ENCODE data around the gene GRIN2A. TPM values are rescaled to one million over a fixed set of nuclear protein-coding genes. Genes with fewer than 3 reads are reported as not detected.

The GRIN2A gene
- total RNA-seq, 1 donor from 2014 or later = 4.1 TPM

DNA sequence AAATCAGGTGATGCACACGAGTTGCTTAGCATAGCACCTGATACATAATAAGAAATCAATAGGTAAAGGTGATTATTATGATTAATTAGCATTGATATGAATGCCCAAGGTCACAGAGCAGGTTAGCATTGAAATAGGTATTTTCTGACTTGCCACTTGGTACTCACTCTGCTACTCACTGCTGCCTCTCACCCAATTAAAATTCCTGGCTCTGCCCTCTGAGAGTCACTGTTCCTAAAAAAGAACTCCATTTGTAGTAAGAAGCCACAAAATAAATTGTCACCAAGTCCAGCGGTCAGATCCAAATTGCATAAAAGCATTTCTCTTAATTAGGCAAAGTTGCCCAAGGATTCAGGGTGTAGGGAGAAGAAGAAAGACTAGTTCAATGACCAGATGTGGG is 8.9 kb upstream of the GRIN2A start:
- peak; percentile 60 for ATAC-seq (ENCODE audit: poor library complexity)
- no peak for DNase-seq
- intact Hi-C loops (cut with DNase I) = no loop called here

DNA sequence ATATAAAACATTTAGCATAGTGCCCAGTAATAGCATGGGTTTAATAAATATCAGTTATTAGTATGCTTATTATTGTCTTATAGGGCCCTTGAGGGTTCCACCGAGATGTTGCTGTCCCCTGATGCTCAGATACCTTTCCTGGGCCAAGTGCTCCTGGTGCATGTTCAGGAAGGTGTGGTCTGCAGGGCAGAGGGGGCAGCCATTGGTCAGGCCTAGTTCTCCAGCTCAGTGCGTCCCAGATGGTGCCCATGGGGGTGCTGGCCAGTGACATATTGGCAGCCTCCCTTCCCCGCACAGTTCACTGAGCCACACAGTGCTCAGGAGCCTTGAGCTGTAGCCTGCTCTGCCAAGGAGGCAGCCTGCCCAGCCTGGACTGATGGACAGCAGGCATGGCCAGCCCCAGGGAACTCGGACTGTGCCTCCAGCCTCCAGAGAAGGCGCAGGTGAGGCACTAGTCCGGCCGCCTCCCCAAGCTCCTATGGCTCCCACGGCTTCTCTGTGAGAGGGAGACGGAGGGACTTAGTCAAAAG is 7.7 kb upstream of the GRIN2A start:
- intact Hi-C loops (cut with DNase I) = loop anchor here (10.0 kb wide), 2 partner anchors 535 to 935 kb away; no protein-coding TSS in a partner anchor
- ATAC-seq (ENCODE audit: poor library complexity) (no peak), DNase-seq (no peak)

DNA sequence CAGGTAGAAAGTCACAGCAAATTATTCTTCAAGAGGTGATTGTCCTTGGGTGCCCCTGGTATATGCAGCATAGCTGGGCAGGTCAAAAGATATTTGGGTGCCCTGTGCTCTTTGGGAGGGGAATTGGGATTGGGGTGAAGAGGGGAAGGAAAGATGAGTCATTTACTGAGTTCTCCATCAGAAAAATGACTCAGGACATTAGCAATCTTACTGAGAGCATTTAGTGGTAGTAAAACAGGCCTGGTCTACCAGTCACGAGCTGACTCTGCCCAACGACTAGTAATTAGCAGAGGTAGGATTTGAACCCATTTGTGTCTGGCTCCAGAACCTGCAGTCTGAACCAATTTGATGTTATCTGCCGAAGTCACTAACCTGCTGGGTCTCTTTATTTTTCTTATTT is 6.0 kb upstream of the GRIN2A start:
- DNase-seq = no peak
- ATAC-seq (ENCODE audit: poor library complexity) = no peak
- intact Hi-C loops (cut with DNase I) = loop anchor here (10.0 kb wide), 2 partner anchors 533 to 933 kb away; no protein-coding TSS in a partner anchor

DNA sequence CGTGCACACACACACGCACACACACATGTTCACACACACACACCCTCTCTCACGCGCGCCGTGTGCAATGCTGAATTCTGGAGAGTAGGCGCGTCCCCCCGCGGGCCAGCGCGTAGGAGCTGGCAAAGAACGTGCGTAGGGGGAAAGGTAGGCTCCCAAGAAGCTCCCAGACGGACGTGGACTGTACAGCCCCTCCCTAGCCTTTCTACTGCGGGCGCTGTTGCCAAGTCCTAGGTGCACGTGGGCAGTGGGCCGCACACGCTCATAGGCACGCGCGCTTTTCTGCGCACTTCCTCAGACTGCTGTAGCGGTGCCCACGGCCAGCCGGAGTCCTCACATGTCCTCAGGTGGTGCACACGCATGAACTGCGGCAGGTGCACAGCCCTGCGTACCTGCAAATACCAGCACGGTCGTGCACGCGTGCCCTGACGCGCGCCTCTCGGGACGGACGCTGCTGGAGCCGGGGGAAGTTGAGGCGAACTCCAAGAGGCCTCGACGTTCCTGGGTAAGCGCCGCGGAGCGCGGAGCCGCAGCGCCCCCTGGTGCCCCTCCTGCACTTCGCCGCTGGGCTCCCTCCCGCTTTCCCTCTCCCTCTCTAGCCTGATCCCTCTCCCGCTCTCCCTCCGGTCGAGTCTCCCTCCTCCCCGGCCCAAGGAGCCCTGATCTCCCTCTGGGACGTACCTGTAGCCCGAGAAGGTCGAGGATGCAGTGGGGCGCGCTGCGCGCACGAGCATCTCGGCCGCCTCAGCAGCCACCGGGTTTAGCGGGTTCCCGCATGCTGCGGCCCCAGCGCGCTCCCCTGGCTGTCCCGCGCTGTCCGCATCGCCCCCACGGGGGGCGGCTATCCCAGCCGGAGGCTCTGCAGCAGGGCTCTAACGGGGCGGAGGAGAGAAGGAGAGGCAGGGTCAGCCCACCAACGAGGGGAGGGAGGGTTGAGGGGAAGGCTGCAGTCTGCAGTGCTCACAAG is 749 bp downstream of the GRIN2A start:
- ATAC-seq (ENCODE audit: poor library complexity) (peak; percentile 96), DNase-seq (peak; percentile 69)
- intact Hi-C loops (cut with DNase I) = loop anchor here (10.0 kb wide), 2 partner anchors 527 to 927 kb away; no protein-coding TSS in a partner anchor

DNA sequence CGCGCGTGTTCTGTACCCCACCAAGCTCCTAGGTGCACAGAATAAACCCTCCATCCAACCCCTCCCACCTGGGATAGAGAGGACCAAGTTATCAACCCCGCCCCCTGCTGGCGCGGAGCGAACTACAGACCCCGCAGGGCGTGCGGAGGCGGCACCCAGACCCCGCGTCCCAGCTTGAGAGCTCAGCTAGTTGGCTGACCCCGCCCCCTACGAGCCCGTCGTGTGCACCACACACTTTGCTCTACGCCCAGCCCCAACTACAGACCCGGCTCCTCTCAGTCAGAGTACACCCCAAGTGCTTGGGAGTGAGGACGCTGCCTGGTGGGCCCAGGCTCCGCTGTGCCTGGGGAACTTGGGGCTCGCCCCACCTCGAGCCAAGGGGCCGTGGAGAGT is 1.5 kb downstream of the GRIN2A start:
- no peak for ATAC-seq (ENCODE audit: poor library complexity)
- DNase-seq = peak; percentile 41
- intact Hi-C loops (cut with DNase I) = loop anchor here (10.0 kb wide), 2 partner anchors 526 to 926 kb away; no protein-coding TSS in a partner anchor

DNA sequence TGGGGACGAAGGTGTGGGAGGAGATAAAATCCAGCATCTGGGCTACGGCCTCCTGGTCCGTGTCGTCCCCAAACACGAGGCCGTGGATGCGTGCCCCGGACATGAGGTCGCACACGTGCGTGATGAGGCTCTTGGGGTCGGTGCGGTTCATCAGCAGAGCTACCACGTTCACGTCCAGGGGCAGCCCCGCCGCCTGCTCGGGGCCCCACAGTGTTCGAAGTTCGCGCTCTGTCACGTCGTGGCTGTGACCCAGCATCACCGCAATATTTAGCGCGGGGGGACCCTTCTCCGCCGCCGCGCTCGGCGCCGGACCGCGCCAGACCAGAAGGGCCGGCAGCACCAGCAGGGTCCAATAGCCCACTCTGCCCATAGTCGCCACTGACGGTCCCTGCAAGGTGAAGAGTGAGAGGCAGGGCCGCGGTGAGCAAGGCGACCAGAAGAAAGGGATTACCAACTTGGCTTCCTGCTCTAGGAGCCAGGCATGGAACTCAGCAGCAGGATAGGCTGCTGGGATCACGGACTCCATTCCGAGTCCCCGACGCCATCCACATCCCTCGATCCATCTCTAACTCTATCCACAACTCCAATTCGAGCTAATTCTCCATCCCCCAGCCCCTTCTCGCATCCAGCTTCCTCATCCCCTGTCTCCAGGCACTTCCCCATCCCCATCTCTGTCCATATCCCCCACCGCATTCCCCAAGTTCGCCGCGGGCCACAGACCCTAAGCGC is 2.0 kb downstream of the GRIN2A start:
- intact Hi-C loops (cut with DNase I) = loop anchor here (10.0 kb wide), 2 partner anchors 525 to 925 kb away; no protein-coding TSS in a partner anchor
- DNase-seq (no peak), ATAC-seq (ENCODE audit: poor library complexity) (no peak)

DNA sequence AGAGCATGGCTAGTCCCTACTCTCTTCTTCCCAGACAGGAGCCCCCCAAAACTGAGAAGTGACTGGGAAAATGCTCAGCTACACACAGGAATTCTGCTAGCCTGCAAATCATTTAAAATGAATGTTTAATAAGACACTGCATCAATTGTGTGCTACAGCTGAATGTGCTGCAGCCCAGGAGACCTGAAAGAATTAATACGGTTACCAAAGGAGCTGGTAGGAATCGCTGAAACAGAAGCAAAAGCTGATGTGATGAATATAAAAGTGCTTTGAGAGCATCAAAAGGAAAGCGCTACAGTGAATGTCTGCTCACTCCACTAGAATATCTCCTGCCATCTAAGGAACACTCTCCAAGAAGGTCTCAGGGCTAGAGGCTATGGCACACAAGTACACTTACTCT is 3.7 kb downstream of the GRIN2A start:
- ATAC-seq (ENCODE audit: poor library complexity) = no peak
- intact Hi-C loops (cut with DNase I) = no loop called here
- no peak for DNase-seq

DNA sequence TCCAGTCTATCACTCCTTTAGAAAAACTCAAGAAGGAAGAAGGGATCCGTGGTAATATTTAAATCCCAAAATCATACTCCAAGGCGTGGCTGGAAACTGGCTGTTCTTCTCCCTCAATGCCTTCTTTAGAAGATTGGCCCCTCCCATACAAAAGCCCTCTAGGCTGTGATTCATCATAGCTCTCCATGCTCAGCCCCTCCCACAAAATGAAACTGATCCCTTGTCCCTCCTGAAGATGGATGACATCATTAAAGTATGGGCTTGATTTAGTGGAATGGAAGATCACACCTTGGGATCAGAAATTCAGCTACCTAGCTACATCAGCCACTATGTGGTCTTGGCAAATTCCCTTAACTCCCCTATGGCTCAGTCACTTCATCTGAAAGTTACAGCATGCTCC is 4.1 kb downstream of the GRIN2A start:
- intact Hi-C loops (cut with DNase I) = no loop called here
- DNase-seq (no peak), ATAC-seq (ENCODE audit: poor library complexity) (no peak)

DNA sequence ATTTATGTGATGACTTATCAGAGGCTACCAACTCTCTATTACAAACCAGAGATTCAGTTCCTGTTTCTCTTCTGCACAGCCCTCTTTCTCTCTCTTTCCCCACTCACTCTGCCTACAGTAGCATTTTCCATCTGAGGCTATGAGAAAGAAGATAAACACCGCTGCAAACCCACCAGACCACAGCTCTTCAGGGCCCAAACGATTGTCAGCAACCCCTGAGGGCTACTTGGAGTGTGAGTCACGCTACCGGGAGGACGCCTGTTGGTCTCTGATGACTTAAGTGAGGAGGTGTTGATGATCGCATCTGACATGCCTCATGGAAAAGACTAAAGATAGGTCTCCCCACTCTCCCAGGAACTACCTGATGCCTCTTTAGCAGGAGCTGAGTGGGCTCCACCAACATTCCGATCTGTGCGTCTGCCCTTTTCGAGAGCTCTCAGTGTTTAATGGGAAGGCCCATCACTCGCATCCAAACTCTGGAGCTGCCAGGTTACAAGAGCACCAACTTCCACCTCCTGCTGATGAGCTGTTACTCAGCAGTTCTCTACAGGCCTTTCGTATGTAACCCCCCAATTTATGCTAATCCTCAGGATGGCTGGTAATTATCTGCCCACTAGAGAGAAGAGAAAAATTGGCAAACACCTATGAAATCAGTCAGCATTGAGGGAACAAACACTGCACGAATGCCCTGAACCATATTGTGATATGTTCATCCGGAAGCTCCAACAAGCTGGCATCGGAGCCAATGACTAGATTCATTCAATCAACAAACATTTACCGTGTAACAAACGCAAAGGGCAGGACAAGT is 9.2 kb downstream of the GRIN2A start:
- DNase-seq (no peak), ATAC-seq (ENCODE audit: poor library complexity) (no peak)
- intact Hi-C loops (cut with DNase I) = no loop called here

DNA sequence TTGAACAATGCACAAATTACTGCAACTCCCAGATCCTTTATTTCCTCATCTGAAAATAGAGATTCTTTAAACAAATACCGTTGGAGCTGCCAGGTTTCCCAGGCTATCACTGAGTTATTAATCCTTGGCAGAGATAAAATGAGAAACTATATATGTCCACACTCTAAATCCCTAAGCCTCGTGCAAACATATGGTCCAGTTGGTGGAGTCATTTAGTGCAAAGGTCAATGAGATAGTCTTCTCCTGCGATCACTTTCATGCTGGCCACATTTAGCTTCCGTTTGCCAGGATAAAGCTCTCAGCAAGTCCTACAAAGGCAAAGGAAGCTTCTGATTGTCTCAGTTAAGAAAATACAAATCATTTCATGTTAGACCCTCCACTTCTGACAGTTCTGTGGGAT is 11.0 kb downstream of the GRIN2A start:
- intact Hi-C loops (cut with DNase I) = no loop called here
- ATAC-seq (ENCODE audit: poor library complexity) = no peak
- no peak for DNase-seq

DNA sequence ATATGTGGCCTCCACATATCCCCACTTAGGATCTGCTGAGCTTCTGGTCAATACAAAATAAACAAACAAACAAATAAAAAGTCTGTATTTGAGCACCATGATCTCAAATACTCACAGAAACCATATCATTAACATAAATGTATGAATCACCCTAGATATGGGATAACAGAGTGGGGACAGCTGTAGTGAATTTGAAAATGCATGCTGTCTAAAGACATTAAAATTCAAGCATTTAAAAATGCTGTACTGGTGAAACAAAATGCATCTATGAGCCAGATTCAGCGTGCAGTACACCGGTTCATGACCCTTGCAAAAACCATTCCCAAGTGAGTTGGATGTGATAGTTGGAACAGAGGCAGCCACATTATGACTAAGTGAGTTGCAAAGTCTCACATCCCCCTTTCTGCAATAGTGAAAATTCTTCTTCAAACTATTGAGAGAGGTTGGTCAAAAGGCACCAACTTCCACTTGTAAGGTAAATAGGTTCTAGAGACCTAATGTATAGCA is 12.3 kb downstream of the GRIN2A start:
- ATAC-seq (ENCODE audit: poor library complexity) (no peak), DNase-seq (no peak)
- intact Hi-C loops (cut with DNase I) = no loop called here

DNA sequence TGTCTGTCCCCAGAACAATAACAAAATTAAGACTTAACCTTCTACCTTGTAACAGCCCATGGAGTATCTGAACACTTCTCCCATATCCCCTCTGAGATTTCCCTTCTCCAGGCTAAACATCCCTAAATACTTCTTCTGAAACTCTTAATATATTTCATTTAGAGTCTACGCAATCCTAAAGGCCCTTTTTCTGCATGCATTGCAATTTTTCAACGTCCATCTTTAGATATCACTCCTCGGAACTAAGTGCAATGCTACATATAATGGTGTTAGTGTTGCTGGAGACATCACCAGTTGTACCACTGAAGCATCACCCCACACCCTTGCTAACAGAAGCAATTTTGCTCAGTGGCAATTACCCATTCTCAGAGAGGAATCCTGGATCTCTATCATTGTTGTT is 13.2 kb downstream of the GRIN2A start:
- intact Hi-C loops (cut with DNase I) = no loop called here
- ATAC-seq (ENCODE audit: poor library complexity) (no peak), DNase-seq (no peak)

DNA sequence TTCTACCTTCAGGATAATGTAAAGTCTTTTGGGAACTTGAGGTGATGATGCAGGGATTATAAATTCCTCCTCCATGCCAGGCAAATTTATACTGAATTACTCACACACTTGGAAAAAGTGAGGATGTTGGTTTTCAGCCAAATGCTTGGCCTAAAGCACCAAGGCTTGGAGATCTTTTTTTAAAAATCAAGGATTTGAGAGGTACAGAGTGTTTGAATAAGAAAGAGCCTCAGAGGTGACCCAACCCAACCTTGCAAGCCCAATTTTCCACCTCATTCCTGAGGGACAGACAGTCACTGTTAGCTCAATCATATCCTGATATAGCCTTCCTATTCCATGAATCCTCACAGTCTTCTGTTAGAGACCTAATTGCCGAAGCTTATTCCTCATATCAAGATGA is 14.0 kb downstream of the GRIN2A start:
- ATAC-seq (ENCODE audit: poor library complexity) (no peak), DNase-seq (no peak)
- intact Hi-C loops (cut with DNase I) = no loop called here

DNA sequence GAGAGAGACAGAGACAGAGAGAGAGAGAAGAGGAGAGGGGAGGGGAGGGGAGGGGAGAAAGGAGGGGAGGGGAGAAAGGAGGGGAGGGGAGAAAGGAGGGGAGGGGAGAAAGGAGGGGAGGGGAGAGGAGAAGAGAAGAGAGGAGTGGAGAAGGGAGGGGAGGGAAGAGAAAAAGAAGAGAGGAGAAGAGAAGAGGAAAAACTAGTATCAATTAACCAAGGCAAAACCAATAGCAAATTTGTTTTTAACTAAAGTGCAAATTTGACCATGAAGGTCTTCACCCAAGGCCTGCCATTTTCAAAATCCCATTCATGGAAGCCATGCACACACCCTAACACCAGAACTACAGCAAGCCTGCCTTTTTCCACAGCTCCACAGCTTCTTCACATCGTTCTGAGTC is 16.6 kb downstream of the GRIN2A start:
- intact Hi-C loops (cut with DNase I) = no loop called here
- no peak for ATAC-seq (ENCODE audit: poor library complexity)

DNA sequence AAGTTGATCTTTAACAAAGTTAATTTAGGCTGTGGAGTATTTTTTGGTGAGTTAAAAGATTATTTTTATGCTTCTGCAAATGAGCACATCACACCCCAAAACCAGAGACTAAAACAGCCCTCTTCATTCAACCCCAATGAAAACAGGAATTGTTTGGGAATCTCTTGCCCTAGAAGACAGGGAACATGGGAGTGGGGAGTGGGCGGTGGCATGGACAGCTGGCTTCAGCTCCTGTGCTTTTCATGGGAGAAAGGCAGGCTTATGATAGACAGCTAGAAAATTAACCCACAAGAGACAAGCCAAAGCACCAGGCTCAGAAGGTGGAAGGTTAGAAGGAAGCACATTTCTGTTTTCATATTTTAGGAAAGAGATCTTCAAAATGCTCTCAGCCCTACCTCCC is 19.2 kb downstream of the GRIN2A start:
- intact Hi-C loops (cut with DNase I) = no loop called here
- ATAC-seq (ENCODE audit: poor library complexity) = no peak
- DNase-seq = no peak

More for the DNA sequence above, 16.6 kb downstream of the GRIN2A start:
- no peak for DNase-seq

DNA sequence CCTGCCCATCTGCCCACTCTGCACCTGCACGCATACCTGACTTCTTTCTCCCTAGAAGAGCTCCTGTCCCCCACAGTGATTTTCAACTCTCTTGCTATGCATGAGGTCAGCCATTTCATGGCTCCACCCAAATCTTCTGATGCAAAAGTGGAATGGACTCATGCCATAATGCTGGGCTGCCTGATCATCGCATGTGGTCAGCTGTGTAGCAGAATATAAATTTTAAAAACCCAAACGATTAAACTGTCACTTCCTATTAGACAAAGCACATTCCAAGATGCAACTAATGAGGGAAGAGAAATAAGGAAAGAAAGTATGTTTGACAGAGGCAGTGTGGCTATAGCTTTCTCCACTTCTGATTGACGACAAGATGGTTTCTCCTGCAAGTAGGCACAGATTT is 26.1 kb downstream of the GRIN2A start:
- DNase-seq = no peak
- intact Hi-C loops (cut with DNase I) = no loop called here
- ATAC-seq (ENCODE audit: poor library complexity) = no peak

DNA sequence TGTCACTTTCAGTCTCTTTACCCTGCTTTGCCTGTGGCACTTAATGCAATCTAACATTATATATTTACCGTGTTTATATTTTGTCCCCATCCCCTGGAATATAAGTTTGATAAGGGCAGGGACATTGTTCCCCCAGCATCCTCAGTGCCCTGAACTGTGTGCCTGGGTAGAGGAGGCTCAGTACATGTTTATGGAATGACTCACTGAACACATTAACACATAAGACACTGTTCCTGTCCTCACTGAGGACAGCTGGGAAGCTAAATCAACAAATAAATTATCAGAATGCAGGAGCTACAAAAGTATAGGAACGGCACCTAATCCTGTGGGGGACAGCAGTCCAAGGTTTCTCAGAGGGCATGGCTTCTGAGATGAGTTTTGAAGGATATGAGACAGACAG is 27.8 kb downstream of the GRIN2A start:
- DNase-seq (no peak), ATAC-seq (ENCODE audit: poor library complexity) (no peak)
- intact Hi-C loops (cut with DNase I) = no loop called here

DNA sequence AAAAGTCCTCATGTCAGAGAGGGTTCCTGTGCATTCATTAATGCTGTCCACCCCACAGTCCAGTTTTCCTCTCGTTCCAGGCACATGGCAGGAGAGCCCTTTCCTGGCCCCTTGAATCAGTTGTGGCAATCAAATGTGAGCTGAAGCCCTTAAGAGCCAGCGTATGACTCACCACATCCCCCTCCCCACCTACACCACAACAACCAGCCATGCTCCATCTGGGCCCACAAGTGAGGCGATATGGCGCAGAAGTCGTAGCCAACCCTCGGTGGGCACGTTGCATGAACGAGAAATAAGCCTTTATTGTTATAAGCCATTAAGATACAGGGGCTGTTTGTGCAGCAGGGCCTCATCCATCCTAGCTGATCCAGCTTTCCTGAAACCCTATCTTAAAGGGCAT is 28.2 kb downstream of the GRIN2A start:
- no peak for DNase-seq
- ATAC-seq (ENCODE audit: poor library complexity) = no peak
- intact Hi-C loops (cut with DNase I) = no loop called here

Measured in Right ventricle myocardium superior (tissue), 1 donor.